ENCODE measurements around the gene AP1S3.

AP1S3 gene

DNA sequence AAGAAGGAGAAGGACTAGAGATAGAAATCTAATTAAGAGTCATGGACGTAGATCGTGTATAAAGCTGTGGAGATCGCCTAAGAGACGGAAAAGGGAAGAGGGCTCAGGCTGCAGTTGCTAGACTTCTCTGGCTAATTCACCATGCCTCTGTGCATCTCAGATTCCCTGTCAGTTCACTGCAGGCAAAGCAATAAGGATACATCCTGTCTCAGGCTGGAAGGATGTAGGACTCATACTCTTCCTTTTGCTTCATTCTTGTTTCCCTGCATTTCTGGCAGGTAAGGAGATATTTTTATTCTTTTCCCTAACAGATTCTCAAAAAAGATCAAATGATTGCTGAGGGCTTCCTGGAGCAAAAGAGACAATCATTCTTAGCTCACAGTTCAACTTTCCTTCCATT lies 112.5 kb downstream of the AP1S3 start:
- no peak for DNase-seq (ENCODE audit: low read depth, low spot score)

DNA sequence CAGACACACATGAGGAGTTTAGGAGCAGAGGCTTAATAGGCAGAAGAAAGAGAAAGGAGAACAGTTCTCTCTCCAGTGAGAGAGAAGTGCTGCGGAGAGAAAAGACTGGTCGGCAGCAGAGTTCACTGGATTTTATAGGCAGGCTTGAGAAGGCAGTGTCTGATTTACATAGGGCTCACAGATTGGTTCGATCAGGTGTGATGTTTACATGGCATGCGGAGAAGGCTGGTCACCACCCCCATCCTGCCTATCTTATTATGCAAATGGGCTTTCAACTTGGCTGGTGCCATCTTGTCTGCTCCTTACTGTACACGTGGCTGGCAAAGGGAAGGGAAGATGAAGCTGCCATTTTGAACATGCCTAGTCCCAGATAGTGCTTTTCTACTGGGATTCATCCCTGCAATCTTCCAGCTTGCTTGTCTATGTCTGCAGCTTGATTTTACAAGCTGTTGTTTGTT lies 113.4 kb downstream of the AP1S3 start:
- DNase-seq (ENCODE audit: low read depth, low spot score) = no peak

- no peak for DNase-seq (ENCODE audit: low read depth, low spot score)
These were observed 115.2 kb downstream of the AP1S3 start for GRCh38 chr2:223722226-223722625.

GRCh38 chr2:223721746-223722145 lies 115.6 kb downstream of the AP1S3 start:
- no peak for DNase-seq (ENCODE audit: low read depth, low spot score)

DNA sequence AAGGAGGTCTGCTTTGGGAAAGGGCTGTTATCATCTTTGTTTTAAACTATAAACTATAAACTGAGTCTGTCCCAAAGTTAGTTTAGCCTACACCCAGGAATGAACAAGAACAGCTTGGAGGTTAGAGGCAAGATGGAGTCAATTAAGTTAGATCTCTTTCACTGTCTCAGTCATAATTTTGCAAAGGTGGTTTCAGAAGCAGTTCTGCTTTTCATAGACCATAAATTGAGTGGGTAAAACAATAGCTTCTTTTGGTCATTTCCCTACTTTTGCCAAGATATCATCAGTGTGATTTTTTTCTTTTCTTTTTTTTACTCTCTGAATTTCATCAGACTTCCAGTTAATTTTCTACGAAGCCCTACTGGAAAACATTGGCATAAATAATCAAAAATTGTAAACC lies 117.0 kb downstream of the AP1S3 start:
- DNase-seq (ENCODE audit: low read depth, low spot score) = no peak

DNA sequence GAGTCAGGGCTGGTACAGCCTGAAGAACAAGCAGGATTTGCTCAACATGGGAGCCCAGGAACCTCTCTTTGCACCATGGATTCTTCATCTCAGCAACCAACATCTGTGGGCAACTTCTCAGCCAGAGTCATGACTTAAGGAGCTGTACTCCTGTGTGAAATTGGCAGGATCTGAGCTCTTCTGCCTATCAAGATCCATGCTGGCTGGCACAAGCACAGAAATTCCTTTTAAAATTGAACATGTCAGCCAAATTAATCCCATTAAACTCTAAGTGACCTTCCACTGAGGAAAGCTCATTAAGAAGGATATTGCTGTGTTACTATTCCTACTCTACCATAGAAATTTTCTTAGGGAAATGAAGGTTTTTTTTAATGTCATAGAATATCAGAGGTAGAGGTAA lies 124.7 kb downstream of the AP1S3 start:
- DNase-seq (ENCODE audit: low read depth, low spot score) = no peak

GRCh38 chr2:223711596-223712326 lies 125.6 kb downstream of the AP1S3 start:
- no peak for DNase-seq (ENCODE audit: low read depth, low spot score)

Measured in activated naive CD8-positive, alpha-beta T cell treated with anti-CD3 and anti-CD28 coated beads, Interleukin-2, amount 50 U/mL, for 16 hours (primary cell).